Retinal pigment epithelial cell (primary cell): ENCODE data around the gene THYN1.
"Not testable (repeated sequence)": the region's sequence is repeated elsewhere in the genome, so short reads cannot be mapped to it uniquely, and the experiment has no call there.

Source experiments
- DNase-seq: peaks from one replicate; pipeline ENCODE4 v3.0.0-alpha.2; 2010; ENCODE audit warnings: low read depth
- H3K4me3 ChIP-seq: 2 replicates; pipeline ENCODE4 v1.5.1; 2011; ENCODE audit warnings: mild to moderate bottlenecking, low read length, control low read depth, moderate library complexity
- CTCF ChIP-seq: conservative IDR thresholded peaks from 2 replicates; pipeline ENCODE4 v1.5.1; 2011; ENCODE audit warnings: low read depth, low read length, control low read depth, inconsistent platforms

Gene THYN1

GRCh38 chr11:134257101-134257500 is 3.9 kb upstream of the THYN1 start:
- no peak for TF ChIP-seq CTCF
- no peak overlapping the region for H3K4me3 ChIP-seq
- DNase-seq, result no peak

- DNase-seq, result not testable (repeated sequence)
Observed at GRCh38 chr11:134255184-134255561, 2.0 kb upstream of the THYN1 start.

GRCh38 chr11:134254433-134255183 is 1.5 kb upstream of the THYN1 start:
- H3K4me3 ChIP-seq, result peak overlapping the region; percentile 99
- no peak for TF ChIP-seq CTCF

More at GRCh38 chr11:134255184-134255561, 2.0 kb upstream of the THYN1 start:
- H3K4me3 ChIP-seq, result not testable (repeated sequence)

GRCh38 chr11:134252346-134253187 is 585 bp downstream of the THYN1 start:
- H3K4me3 ChIP-seq, result peak overlapping the region; percentile 99
- TF ChIP-seq CTCF, result no peak
- DNase-seq, result no peak

More at GRCh38 chr11:134254433-134255183, 1.5 kb upstream of the THYN1 start:
- no peak for DNase-seq

- no peak for DNase-seq
- no peak overlapping the region for H3K4me3 ChIP-seq
- TF ChIP-seq CTCF, result no peak
Observed at GRCh38 chr11:134250675-134251074, 2.5 kb downstream of the THYN1 start.

GRCh38 chr11:134250246-134250645 is 2.9 kb downstream of the THYN1 start:
- no peak for TF ChIP-seq CTCF
- no peak for DNase-seq
- H3K4me3 ChIP-seq, result no peak overlapping the region

- DNase-seq, result no peak
- no peak for TF ChIP-seq CTCF
- H3K4me3 ChIP-seq, result no peak overlapping the region
Observed at GRCh38 chr11:134248910-134249480, 4.2 kb downstream of the THYN1 start.
